ENCODE results near the gene HHAT. TPM values are rescaled to one million over a fixed set of nuclear protein-coding genes. Genes with fewer than 3 reads are reported as not detected.

HHAT gene
- total RNA-seq, 1 donor from 2014 or later, result 1.9 TPM

GRCh38 chr1:210557426-210558077, 228.8 kb downstream of the HHAT start:
- intact Hi-C loops (cut with micrococcal nuclease), result no loop called here
- ATAC-seq (peak; percentile 41), DNase-seq (no peak)

GRCh38 chr1:210558302-210558701, 229.6 kb downstream of the HHAT start:
- DNase-seq (peak; percentile 81), ATAC-seq (peak; percentile 88)
- intact Hi-C loops (cut with micrococcal nuclease), result no loop called here

GRCh38 chr1:210565306-210565705, 236.6 kb downstream of the HHAT start:
- intact Hi-C loops (cut with micrococcal nuclease), result no loop called here
- DNase-seq, result no peak
- no peak for ATAC-seq

GRCh38 chr1:210568631-210569030, 239.9 kb downstream of the HHAT start:
- intact Hi-C loops (cut with micrococcal nuclease), result no loop called here
- ATAC-seq (no peak), DNase-seq (no peak)

GRCh38 chr1:210570116-210570515, 241.4 kb downstream of the HHAT start:
- ATAC-seq (no peak), DNase-seq (no peak)
- intact Hi-C loops (cut with micrococcal nuclease), result no loop called here

GRCh38 chr1:210571356-210572284, 242.9 kb downstream of the HHAT start:
- intact Hi-C loops (cut with micrococcal nuclease), result no loop called here
- no peak for ATAC-seq
- no peak for DNase-seq

GRCh38 chr1:210573141-210573540, 244.4 kb downstream of the HHAT start:
- DNase-seq, result no peak
- no peak for ATAC-seq
- intact Hi-C loops (cut with micrococcal nuclease), result no loop called here

GRCh38 chr1:210582205-210582970, 253.7 kb downstream of the HHAT start:
- ATAC-seq, result peak; percentile 14
- no peak for DNase-seq
- intact Hi-C loops (cut with micrococcal nuclease), result loop anchor here (5.0 to 10.0 kb wide), 2 partner anchors 362 to 550 kb away; partner anchors contain the start of gene KCNH1

- DNase-seq (peak; percentile 83), ATAC-seq (peak; percentile 90)
- intact Hi-C loops (cut with micrococcal nuclease), result loop anchor here (5.0 to 10.0 kb wide), 2 partner anchors 360 to 548 kb away; partner anchors contain the start of gene KCNH1
Measured at GRCh38 chr1:210584439-210585113, 255.9 kb downstream of the HHAT start.

GRCh38 chr1:210586771-210587170, 258.1 kb downstream of the HHAT start:
- intact Hi-C loops (cut with micrococcal nuclease), result loop anchor here (10.0 kb wide), 1 partner anchor 358 kb away; no protein-coding TSS in a partner anchor
- ATAC-seq (no peak), DNase-seq (no peak)

- intact Hi-C loops (cut with micrococcal nuclease), result loop anchor here (10.0 kb wide), 1 partner anchor 357 kb away; no protein-coding TSS in a partner anchor
- ATAC-seq, result no peak
Measured at GRCh38 chr1:210587566-210587965, 258.9 kb downstream of the HHAT start.

GRCh38 chr1:210588357-210588756, 259.7 kb downstream of the HHAT start:
- ATAC-seq (no peak), DNase-seq (no peak)
- intact Hi-C loops (cut with micrococcal nuclease), result loop anchor here (10.0 kb wide), 1 partner anchor 356 kb away; no protein-coding TSS in a partner anchor

More at GRCh38 chr1:210587566-210587965, 258.9 kb downstream of the HHAT start:
- no peak for DNase-seq

GRCh38 chr1:210588946-210589345, 260.2 kb downstream of the HHAT start:
- intact Hi-C loops (cut with micrococcal nuclease), result loop anchor here (10.0 kb wide), 1 partner anchor 356 kb away; no protein-coding TSS in a partner anchor
- DNase-seq (no peak), ATAC-seq (no peak)

- intact Hi-C loops (cut with micrococcal nuclease), result no loop called here
- no peak for DNase-seq
- no peak for ATAC-seq
Measured at GRCh38 chr1:210591214-210591613, 262.5 kb downstream of the HHAT start.

- ATAC-seq, result no peak
- DNase-seq, result no peak
- intact Hi-C loops (cut with micrococcal nuclease), result no loop called here
Measured at GRCh38 chr1:210594605-210595004, 265.9 kb downstream of the HHAT start.

GRCh38 chr1:210596641-210597040, 267.9 kb downstream of the HHAT start:
- intact Hi-C loops (cut with micrococcal nuclease), result no loop called here
- ATAC-seq, result no peak
- DNase-seq, result no peak

GRCh38 chr1:210597555-210598134, 268.9 kb downstream of the HHAT start:
- intact Hi-C loops (cut with micrococcal nuclease), result no loop called here
- DNase-seq, result no peak
- ATAC-seq, result peak; percentile 60

- peak; percentile 93 for ATAC-seq
- peak; percentile 41 for DNase-seq
Measured at GRCh38 chr1:210598135-210598652, 269.5 kb downstream of the HHAT start.

More at GRCh38 chr1:210598135-210598652, 269.5 kb downstream of the HHAT start:
- intact Hi-C loops (cut with micrococcal nuclease), result no loop called here
